Measurements from ENCODE around the gene DTX1. TPM values are rescaled to one million over a fixed set of nuclear protein-coding genes. Genes with fewer than 3 reads are reported as not detected.

DTX1 gene
- total RNA-seq, 4 donors from 2014 or later, result 1.1 to 3.4 (median 1.7) TPM

- TF ChIP-seq CTCF (IDR thresholded peaks at IDR 0.05), result no peak
- no peak for TF ChIP-seq EP300 (IDR thresholded peaks at IDR 0.05)
- TF ChIP-seq POLR2AphosphoS5 (IDR thresholded peaks at IDR 0.05), result no peak
- TF ChIP-seq POLR2A (IDR thresholded peaks at IDR 0.05), result no peak
- DNase-seq (ENCODE audit: low spot score in 2 of 2), result no peak
- Histone ChIP-seq H3K9me3 (no peaks in the 10 kb centered on the region), H3K4me3 (no peak overlapping the region), H3K36me3 (no peaks in the 10 kb centered on the region), H3K27me3 (peaks cover 60% of the 10 kb centered on the region), H3K27ac (no peak overlapping the region), H3K4me1 (peaks cover 15% of the 10 kb centered on the region)
- WGBS, result 89% methylated on average over 7 of the region's 7 CpGs
Measured at GRCh38 chr12:113060336-113060960, 3.9 kb downstream of the DTX1 start.

GRCh38 chr12:113061061-113061694 lies 4.6 kb downstream of the DTX1 start:
- no peak for TF ChIP-seq CTCF (IDR thresholded peaks at IDR 0.05)
- no peak for TF ChIP-seq EP300 (IDR thresholded peaks at IDR 0.05)
- no peak for TF ChIP-seq POLR2A (IDR thresholded peaks at IDR 0.05)
- no peak for TF ChIP-seq POLR2AphosphoS5 (IDR thresholded peaks at IDR 0.05)
- Histone ChIP-seq H3K27ac (no peak overlapping the region), H3K36me3 (no peaks in the 10 kb centered on the region), H3K4me1 (peaks cover 15% of the 10 kb centered on the region), H3K27me3 (peaks cover 59% of the 10 kb centered on the region), H3K4me3 (no peak overlapping the region), H3K9me3 (no peaks in the 10 kb centered on the region)
- no peak for DNase-seq (ENCODE audit: low spot score in 2 of 2)
- 61% methylated on average over 10 of the region's 10 CpGs for WGBS

GRCh38 chr12:113062502-113063395 lies 6.2 kb downstream of the DTX1 start:
- DNase-seq (ENCODE audit: low spot score in 2 of 2), result no peak
- H3K27me3 ChIP-seq, result peaks cover 43% of the 10 kb centered on the region
- H3K4me1 ChIP-seq, result peaks cover 2% of the 10 kb centered on the region
- TF ChIP-seq POLR2AphosphoS5 (IDR thresholded peaks at IDR 0.05) (no peak), POLR2A (IDR thresholded peaks at IDR 0.05) (no peak), CTCF (IDR thresholded peaks at IDR 0.05) (no peak), EP300 (IDR thresholded peaks at IDR 0.05) (no peak)
- H3K9me3 ChIP-seq, result no peaks in the 10 kb centered on the region
- H3K4me3 ChIP-seq, result no peak overlapping the region
- 63% methylated on average over 18 of the region's 23 CpGs for WGBS
- H3K27ac ChIP-seq, result no peak overlapping the region
- H3K36me3 ChIP-seq, result no peaks in the 10 kb centered on the region

GRCh38 chr12:113063396-113064350 lies 7.1 kb downstream of the DTX1 start:
- Histone ChIP-seq H3K9me3 (no peaks in the 10 kb centered on the region), H3K27ac (no peak overlapping the region), H3K4me1 (peaks cover 2% of the 10 kb centered on the region), H3K36me3 (no peaks in the 10 kb centered on the region), H3K27me3 (peaks cover 35% of the 10 kb centered on the region), H3K4me3 (no peak overlapping the region)
- TF ChIP-seq EP300 (IDR thresholded peaks at IDR 0.05) (no peak), CTCF (IDR thresholded peaks at IDR 0.05) (no peak), POLR2A (IDR thresholded peaks at IDR 0.05) (no peak), POLR2AphosphoS5 (IDR thresholded peaks at IDR 0.05) (no peak)
- no peak for DNase-seq (ENCODE audit: low spot score in 2 of 2)
- WGBS, result 74% methylated on average over 6 of the region's 9 CpGs

All from suprapubic skin (tissue), 4 donors.